Endometrial microvascular endothelial cells (primary cell): Measurements from ENCODE around the gene MMP1. TPM values are rescaled to one million over a fixed set of nuclear protein-coding genes. Genes with fewer than 3 reads are reported as not detected.
"Not testable (repeated sequence)": the region's sequence is repeated elsewhere in the genome, so short reads cannot be mapped to it uniquely, and the experiment has no call there.

Experiments used
- in situ Hi-C: cut with HindIII; loops from 2 replicates; pipeline ENCODE4 v1.10.0; 2017; ENCODE audit warnings: low sequenced_read_pairs, low pct_unique_long_range_greater_than_20kb; ENCODE audit errors: inconsistent ontology term
- total RNA-seq: library from RNA; depleted of rRNA; stranded (reverse); fragments of >200 nt; gene quantifications from one replicate; pipeline ENCODE4 v1.2.3, GENCODE V29; 2015; ENCODE audit errors: inconsistent ontology term

MMP1 gene
- total RNA-seq, 1 donor from 2014 or later: 2,361 TPM

- in situ Hi-C loops: no loop called here
These were observed 26.6 kb downstream of the MMP1 start for GRCh38 chr11:102771351-102771750.

- in situ Hi-C loops: no loop called here
These were observed 27.8 kb downstream of the MMP1 start for GRCh38 chr11:102770191-102770590.

GRCh38 chr11:102767800-102768199 is 30.2 kb downstream of the MMP1 start:
- in situ Hi-C loops: no loop called here

DNA sequence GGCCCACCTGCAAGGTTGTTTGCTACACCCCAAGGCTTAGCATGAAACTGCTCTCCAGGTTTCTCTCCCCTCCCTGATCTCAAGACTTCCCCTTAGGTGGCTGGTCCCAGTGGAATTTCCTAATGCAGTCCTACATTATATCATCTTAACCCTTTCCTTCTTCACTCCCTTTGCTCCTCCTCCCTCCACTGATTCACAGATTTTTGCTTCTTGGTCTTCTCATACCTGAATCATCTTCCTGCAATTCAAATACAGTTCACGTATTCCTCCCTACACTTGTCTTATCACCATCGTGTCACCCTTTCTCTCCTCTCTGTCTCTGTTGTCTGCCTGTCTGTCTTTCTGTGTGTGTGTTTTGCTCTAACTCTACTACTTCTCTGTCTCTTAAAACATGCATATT is 34.5 kb downstream of the MMP1 start:
- in situ Hi-C loops: no loop called here

GRCh38 chr11:102762361-102762767 is 35.6 kb downstream of the MMP1 start:
- in situ Hi-C loops: no loop called here

DNA sequence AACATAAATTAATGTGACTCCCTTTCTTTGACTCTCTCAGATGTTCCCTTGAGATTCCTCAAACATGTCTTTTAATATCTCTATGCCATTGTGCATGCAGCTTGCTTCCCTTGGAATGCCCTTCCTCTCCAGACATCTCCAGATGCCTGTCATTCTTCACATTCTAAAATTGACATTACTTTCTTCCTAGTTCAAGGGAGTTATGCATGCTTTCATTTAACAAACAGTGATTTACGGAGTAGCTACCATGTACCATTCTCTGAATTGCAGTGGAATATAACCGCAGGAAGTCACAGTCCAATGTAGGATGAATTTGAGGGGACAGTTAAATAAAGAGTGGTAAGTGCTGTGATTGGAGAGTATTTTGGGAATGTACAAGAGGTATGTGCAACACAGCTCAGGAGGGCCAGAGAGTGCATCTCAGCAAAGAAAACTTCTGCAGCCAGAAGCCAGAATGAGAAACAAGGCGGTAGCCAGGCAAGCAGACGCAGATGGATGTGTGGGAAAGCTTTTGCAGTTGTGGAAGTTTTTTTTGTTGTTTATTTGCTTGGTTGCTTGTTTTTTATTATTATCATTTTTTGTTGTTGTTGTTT is 36.2 kb downstream of the MMP1 start:
- in situ Hi-C loops: no loop called here

DNA sequence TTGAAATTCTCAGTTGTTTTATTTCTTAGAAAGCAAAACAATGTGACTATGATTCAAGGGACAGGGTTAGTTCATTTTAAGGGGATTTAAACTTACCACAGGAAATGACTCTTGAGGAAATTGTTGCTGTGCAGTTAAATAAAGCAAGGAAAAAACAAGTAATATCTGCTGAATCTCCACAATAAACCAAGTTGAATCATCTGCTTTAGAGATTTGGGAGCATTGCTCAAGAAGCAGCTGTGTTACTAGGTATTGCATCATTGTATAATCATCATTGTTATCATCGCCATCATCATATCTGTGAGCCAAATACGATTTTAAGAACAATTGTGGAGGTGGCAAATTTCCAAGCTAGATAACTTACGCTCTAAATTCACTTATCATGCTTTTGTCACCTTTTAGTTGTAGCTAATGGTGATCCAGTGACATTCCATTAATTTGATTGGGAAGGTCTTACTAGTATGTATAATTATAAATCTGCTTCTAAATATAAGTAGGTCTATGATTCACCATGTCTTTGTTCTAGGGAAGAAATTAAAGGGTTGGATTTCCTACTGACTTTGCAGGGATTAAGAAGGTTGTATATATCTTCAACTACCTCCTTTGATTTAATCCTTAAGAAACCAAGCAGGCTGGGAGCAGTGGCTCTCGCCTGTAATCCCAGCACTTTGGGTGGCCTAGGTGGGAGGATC is 37.5 kb downstream of the MMP1 start:
- in situ Hi-C loops: no loop called here

DNA sequence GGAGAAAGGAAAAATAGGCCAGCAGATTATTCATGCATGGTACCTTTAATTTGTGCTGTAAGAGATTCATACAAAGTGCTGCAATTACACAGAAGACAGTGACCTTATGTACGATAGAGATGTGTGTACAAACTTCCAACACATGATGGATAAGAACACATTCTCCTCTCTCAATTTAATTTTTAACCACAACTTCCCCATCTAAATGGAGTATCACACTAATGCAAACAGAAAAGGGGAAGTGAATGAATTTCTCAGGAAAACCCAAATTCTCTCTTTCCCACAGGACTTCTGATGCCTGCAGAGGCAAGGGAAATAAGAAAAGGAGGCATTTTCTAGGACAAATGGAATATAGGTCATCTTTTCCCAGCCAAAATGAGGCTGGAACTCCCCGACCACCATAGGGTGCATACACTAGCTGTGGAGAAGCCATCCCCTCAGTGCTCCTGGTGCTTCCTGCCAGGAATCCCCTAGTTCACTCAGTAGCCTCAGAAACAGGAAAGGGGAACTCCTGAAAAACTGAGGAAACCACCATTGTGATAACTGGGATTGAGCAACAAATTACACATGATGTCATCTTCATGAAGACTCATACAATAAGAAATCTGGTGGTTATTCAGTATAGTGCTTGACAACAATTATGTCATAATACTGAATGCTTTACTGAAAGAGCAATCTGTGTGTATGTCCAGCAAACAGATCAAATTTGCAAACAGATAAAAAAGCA is 40.0 kb downstream of the MMP1 start:
- in situ Hi-C loops: no loop called here

DNA sequence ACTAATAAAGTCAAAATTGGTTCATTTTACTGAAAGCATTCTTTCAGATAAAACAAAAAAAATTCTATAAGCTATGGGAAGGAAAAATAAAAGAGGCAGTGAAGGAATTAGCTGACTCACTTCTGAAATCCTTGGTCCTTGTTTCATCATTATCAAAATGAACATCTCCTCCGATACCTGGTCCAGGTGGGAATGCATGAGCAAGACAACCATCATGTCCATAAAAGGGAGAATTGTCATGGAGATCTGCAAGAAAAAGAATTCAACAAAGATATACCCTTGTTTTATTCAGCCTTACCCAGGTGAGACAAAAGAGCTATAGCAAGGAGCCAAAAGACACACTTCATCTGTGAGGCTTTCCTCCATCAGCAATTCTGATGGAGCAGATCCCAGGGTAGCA is 44.7 kb downstream of the MMP1 start:
- in situ Hi-C loops: no loop called here

GRCh38 chr11:102751673-102752072 is 46.3 kb downstream of the MMP1 start:
- in situ Hi-C loops: no loop called here

GRCh38 chr11:102749101-102749722 is 48.7 kb downstream of the MMP1 start:
- in situ Hi-C loops: no loop called here

DNA sequence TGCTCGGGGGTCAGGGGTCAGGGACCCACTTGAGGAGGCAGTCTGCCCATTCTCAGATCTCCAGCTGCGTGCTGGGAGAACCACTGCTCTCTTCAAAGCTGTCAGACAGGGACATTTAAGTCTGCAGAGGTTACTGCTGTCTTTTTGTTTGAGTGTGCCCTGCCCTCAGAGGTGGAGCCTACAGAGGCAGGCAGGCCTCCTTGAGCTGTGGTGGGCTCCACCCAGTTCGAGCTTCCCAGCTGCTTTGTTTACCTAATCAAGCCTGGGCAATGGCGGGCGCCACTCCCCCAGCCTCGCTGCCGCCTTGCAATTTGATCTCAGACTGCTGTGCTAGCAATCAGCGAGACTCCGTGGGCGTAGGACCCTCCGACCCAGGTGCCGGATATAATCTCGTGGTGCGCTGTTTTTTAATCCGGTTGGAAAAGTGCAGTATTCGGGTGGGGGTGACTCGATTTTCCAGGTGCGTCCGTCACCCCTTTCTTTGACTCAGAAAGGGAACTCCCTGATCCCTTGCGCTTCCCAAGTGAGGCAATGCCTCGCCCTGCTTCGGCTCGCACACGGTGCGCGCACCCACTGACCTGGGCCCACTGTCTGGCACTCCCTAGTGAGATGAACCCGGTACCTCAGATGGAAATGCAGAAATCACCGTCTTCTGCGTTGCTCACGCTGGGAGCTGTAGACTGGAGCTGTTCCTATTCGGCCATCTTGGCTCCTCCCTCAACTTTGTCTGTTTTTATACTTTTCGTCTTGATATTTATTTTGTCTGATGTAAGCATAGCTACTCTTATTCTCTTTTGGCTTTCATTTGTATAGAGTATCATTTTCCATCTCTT is 51.0 kb downstream of the MMP1 start:
- in situ Hi-C loops: not testable (repeated sequence)

Other genes with a start within 250 kb of the MMP1 start
- not detected for gene MMP20, start 172.8 kb downstream of the MMP1 start, total RNA-seq
- gene MMP27, start 92.4 kb downstream of the MMP1 start, total RNA-seq: not detected
- gene MMP8, start 73.2 kb downstream of the MMP1 start, total RNA-seq: not detected
- 5.4 TPM for gene MMP10, start 17.5 kb downstream of the MMP1 start, total RNA-seq
- not detected for gene MMP3, start 45.4 kb upstream of the MMP1 start, total RNA-seq
- gene MMP12, start 76.8 kb upstream of the MMP1 start, total RNA-seq: not detected
- not detected for gene MMP13, start 157.6 kb upstream of the MMP1 start, total RNA-seq